KMS-11 (cell line): ENCODE data around the gene MIEN1.
"Not testable (repeated sequence)": the region's sequence is repeated elsewhere in the genome, so short reads cannot be mapped to it uniquely, and the experiment has no call there.

ENCODE experiments used
- H2AFZ ChIP-seq: fragments of 200-600 bp; sonication (generic); 2 replicates; pipeline ENCODE4 v1.6.1; 2016; ENCODE audit warnings: antibody characterized with exemption, mixed run types, low read depth
- H3K27ac ChIP-seq: fragments of 200-600 bp; sonication (generic); 2 replicates; pipeline ENCODE4 v1.6.1; 2016; ENCODE audit warnings: mild to moderate bottlenecking, mixed run types
- H3K27me3 ChIP-seq: fragments of 200-600 bp; sonication (generic); 2 replicates; pipeline ENCODE4 v1.6.1; 2017; ENCODE audit warnings: mild to moderate bottlenecking, low read depth, mixed run types, moderate library complexity; ENCODE audit not compliant: insufficient read depth
- H3K36me3 ChIP-seq: fragments of 200-600 bp; sonication (generic); 2 replicates; pipeline ENCODE4 v1.6.1; 2017; ENCODE audit warnings: mild to moderate bottlenecking, mixed run types; ENCODE audit not compliant: insufficient read depth
- H3K4me1 ChIP-seq: fragments of 200-600 bp; sonication (generic); 2 replicates; pipeline ENCODE4 v1.6.1; 2016; ENCODE audit warnings: mild to moderate bottlenecking, low read depth, mixed run types; ENCODE audit not compliant: poor library complexity, severe bottlenecking
- H3K4me2 ChIP-seq: fragments of 200-600 bp; sonication (generic); 2 replicates; pipeline ENCODE4 v1.7.0; 2016; ENCODE audit warnings: mild to moderate bottlenecking, mixed run types
- H3K4me3 ChIP-seq: fragments of 200-600 bp; sonication (generic); IDR thresholded peaks from 2 replicates; pipeline ENCODE4 v1.6.1; 2017; ENCODE audit warnings: low read depth, low read length, mixed read lengths; ENCODE audit not compliant: insufficient read depth
- H3K79me2 ChIP-seq: fragments of 200-600 bp; sonication (generic); 2 replicates; pipeline ENCODE4 v1.6.1; 2016; ENCODE audit warnings: low read depth, mixed run types; ENCODE audit not compliant: insufficient read depth
- H3K9ac ChIP-seq: fragments of 200-600 bp; sonication (generic); 2 replicates; pipeline ENCODE4 v1.6.1; 2016; ENCODE audit warnings: mild to moderate bottlenecking, mixed run types
- H4K20me1 ChIP-seq: fragments of 200-600 bp; sonication (generic); 2 replicates; pipeline ENCODE4 v1.6.1; 2016; ENCODE audit warnings: mild to moderate bottlenecking, mixed run types; ENCODE audit not compliant: insufficient read depth
- TF ChIP-seq, protein P1 (sequence below): fragments of 200-600 bp; sonication (generic); conservative IDR thresholded peaks from 2 replicates; pipeline ENCODE4 v1.6.1; 2017; ENCODE audit warnings: low read depth, mild to moderate bottlenecking, antibody characterized with exemption, low read length, moderate library complexity, mixed read lengths

The MIEN1 gene

DNA sequence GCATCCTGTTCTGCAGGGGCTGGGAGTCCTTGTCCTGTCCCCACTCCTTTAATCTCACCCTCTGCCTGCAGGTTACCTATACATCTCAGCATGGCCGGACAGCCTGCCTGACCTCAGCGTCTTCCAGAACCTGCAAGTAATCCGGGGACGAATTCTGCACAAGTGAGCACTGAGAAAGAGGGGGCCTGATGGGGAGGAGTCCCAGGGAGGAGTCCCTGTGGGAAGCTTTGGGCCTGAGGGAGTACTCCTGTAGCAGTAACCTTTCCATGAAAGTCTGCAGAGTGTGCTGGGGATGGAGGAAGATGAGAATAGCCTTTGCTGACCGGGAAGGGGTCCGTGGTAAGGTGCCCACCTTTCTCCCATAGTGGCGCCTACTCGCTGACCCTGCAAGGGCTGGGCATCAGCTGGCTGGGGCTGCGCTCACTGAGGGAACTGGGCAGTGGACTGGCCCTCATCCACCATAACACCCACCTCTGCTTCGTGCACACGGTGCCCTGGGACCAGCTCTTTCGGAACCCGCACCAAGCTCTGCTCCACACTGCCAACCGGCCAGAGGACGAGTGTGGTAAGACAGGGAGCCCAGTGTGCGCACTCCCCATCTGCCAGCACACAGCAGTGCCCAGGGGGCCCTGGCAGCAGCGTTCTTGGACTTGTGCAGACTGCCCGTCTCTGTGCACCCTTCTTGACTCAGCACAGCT lies 14.8 kb downstream of the MIEN1 start:
- no peak overlapping the region for H2AFZ ChIP-seq
- H3K27me3 ChIP-seq: no peaks in the 10 kb centered on the region
- H3K27ac ChIP-seq: no peak overlapping the region
- H3K4me3 ChIP-seq: no peak overlapping the region
- no peaks in the 10 kb centered on the region for H3K79me2 ChIP-seq
- TF ChIP-seq, protein P1, sequence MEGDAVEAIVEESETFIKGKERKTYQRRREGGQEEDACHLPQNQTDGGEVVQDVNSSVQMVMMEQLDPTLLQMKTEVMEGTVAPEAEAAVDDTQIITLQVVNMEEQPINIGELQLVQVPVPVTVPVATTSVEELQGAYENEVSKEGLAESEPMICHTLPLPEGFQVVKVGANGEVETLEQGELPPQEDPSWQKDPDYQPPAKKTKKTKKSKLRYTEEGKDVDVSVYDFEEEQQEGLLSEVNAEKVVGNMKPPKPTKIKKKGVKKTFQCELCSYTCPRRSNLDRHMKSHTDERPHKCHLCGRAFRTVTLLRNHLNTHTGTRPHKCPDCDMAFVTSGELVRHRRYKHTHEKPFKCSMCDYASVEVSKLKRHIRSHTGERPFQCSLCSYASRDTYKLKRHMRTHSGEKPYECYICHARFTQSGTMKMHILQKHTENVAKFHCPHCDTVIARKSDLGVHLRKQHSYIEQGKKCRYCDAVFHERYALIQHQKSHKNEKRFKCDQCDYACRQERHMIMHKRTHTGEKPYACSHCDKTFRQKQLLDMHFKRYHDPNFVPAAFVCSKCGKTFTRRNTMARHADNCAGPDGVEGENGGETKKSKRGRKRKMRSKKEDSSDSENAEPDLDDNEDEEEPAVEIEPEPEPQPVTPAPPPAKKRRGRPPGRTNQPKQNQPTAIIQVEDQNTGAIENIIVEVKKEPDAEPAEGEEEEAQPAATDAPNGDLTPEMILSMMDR: no peak
- no peak overlapping the region for H3K9ac ChIP-seq
- H4K20me1 ChIP-seq: no peaks in the 10 kb centered on the region
- H3K36me3 ChIP-seq: no peaks in the 10 kb centered on the region
- H3K4me2 ChIP-seq: no peak overlapping the region
- no peaks in the 10 kb centered on the region for H3K4me1 ChIP-seq

GRCh38 chr17:39714234-39714633 lies 16.1 kb downstream of the MIEN1 start:
- H3K36me3 ChIP-seq: no peaks in the 10 kb centered on the region
- no peaks in the 10 kb centered on the region for H3K4me1 ChIP-seq
- H3K4me3 ChIP-seq: no peak overlapping the region
- H3K27ac ChIP-seq: no peak overlapping the region
- no peak overlapping the region for H3K4me2 ChIP-seq
- H4K20me1 ChIP-seq: no peaks in the 10 kb centered on the region
- no peak overlapping the region for H3K9ac ChIP-seq
- TF ChIP-seq, protein P1: no peak
- no peaks in the 10 kb centered on the region for H3K27me3 ChIP-seq
- H2AFZ ChIP-seq: no peak overlapping the region
- no peaks in the 10 kb centered on the region for H3K79me2 ChIP-seq

GRCh38 chr17:39711851-39712250 lies 18.5 kb downstream of the MIEN1 start:
- H2AFZ ChIP-seq: no peak overlapping the region
- H3K4me3 ChIP-seq: no peak overlapping the region
- no peaks in the 10 kb centered on the region for H3K36me3 ChIP-seq
- no peak overlapping the region for H3K9ac ChIP-seq
- no peaks in the 10 kb centered on the region for H4K20me1 ChIP-seq
- H3K4me1 ChIP-seq: peaks cover 10% of the 10 kb centered on the region
- no peaks in the 10 kb centered on the region for H3K27me3 ChIP-seq
- no peak overlapping the region for H3K4me2 ChIP-seq
- H3K27ac ChIP-seq: no peak overlapping the region
- TF ChIP-seq, protein P1: no peak
- no peaks in the 10 kb centered on the region for H3K79me2 ChIP-seq

DNA sequence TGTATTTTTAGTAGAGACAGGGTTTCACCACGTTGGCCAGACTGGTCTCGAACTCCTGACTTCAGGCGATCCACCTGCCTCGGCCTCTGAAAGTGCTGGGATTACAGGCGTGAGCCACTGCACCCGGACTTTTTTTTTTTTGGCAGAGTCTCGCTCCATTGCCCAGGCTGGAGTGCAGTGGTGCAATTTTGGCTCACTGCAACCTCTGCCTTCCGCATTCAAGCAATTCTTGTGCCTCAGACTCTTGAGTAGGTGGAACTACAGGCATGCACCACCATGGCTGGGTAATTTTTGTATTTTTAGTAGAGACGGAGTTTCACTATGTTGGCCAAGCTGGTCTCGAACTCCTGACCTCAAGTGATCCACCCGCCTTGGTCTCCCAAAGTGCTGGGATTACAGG lies 19.3 kb downstream of the MIEN1 start:
- H3K4me3 ChIP-seq, H3K36me3 ChIP-seq, H4K20me1 ChIP-seq, H3K27ac ChIP-seq, H3K27me3 ChIP-seq, H2AFZ ChIP-seq, H3K9ac ChIP-seq, H3K79me2 ChIP-seq, H3K4me2 ChIP-seq: not testable (repeated sequence)
- peaks cover 14% of the 10 kb centered on the region for H3K4me1 ChIP-seq
